ENCODE data around the gene RAB37.

GRCh38 chr17:74730491-74731346, 6.3 kb upstream of the RAB37 start:
- TF ChIP-seq POLR2A (IDR thresholded peaks at IDR 0.05) (no peak), CTCF (IDR thresholded peaks at IDR 0.05) (no peak)

Measured in adrenal gland (tissue), 5 donors.